Measurements from ENCODE around the gene B4GAT1.
"Not testable (repeated sequence)": the region's sequence is repeated elsewhere in the genome, so short reads cannot be mapped to it uniquely, and the experiment has no call there.

B4GAT1 gene

GRCh38 chr11:66325263-66325671 is 22.2 kb downstream of the B4GAT1 start:
- no peak overlapping the region for H2AFZ ChIP-seq
- no peak for TF ChIP-seq CTCF (IDR thresholded peaks at IDR 0.05)
- H3K27me3 ChIP-seq (ENCODE audit: control insufficient read depth, insufficient read depth, low read length) = no peaks in the 10 kb centered on the region
- H3K9me3 ChIP-seq (ENCODE audit: control insufficient read depth, low read length) = no peaks in the 10 kb centered on the region
- H3K9ac ChIP-seq = no peak overlapping the region
- H3K4me2 ChIP-seq (ENCODE audit: low read length) = no peak overlapping the region
- H3K27ac ChIP-seq = no peak overlapping the region
- H3K36me3 ChIP-seq (ENCODE audit: control insufficient read depth, insufficient read depth, low read length) = no peaks in the 10 kb centered on the region
- no peaks in the 10 kb centered on the region for H3K4me1 ChIP-seq
- no peaks in the 10 kb centered on the region for H3K79me2 ChIP-seq
- H3K4me3 ChIP-seq (ENCODE audit: low read depth, low read length) = no peak overlapping the region

GRCh38 chr11:66324664-66325063 is 22.8 kb downstream of the B4GAT1 start:
- H3K9ac ChIP-seq = no peak overlapping the region
- TF ChIP-seq CTCF (IDR thresholded peaks at IDR 0.05) = no peak
- no peak overlapping the region for H3K27ac ChIP-seq

GRCh38 chr11:66323684-66324083 is 23.7 kb downstream of the B4GAT1 start:
- H3K27ac ChIP-seq = no peak overlapping the region

More at GRCh38 chr11:66324664-66325063, 22.8 kb downstream of the B4GAT1 start:
- H3K4me3 ChIP-seq (ENCODE audit: low read depth, low read length) = no peak overlapping the region
- H3K9me3 ChIP-seq (ENCODE audit: control insufficient read depth, low read length) = no peaks in the 10 kb centered on the region
- H3K27me3 ChIP-seq (ENCODE audit: control insufficient read depth, insufficient read depth, low read length) = no peaks in the 10 kb centered on the region
- no peaks in the 10 kb centered on the region for H3K36me3 ChIP-seq (ENCODE audit: control insufficient read depth, insufficient read depth, low read length)
- H3K4me1 ChIP-seq = no peaks in the 10 kb centered on the region
- H2AFZ ChIP-seq = no peak overlapping the region
- H3K79me2 ChIP-seq = no peaks in the 10 kb centered on the region
- no peak overlapping the region for H3K4me2 ChIP-seq (ENCODE audit: low read length)

GRCh38 chr11:66322732-66323427 is 24.5 kb downstream of the B4GAT1 start:
- Histone ChIP-seq H3K27me3 (ENCODE audit: control insufficient read depth, insufficient read depth, low read length) (no peaks in the 10 kb centered on the region), H3K9ac (no peak overlapping the region), H3K36me3 (ENCODE audit: control insufficient read depth, insufficient read depth, low read length) (no peaks in the 10 kb centered on the region), H3K4me2 (ENCODE audit: low read length) (no peak overlapping the region), H3K79me2 (no peaks in the 10 kb centered on the region), H2AFZ (no peak overlapping the region), H3K4me1 (peaks cover 2% of the 10 kb centered on the region), H3K27ac (no peak overlapping the region), H3K9me3 (ENCODE audit: control insufficient read depth, low read length) (no peaks in the 10 kb centered on the region), H3K4me3 (ENCODE audit: low read depth, low read length) (no peak overlapping the region)
- no peak for TF ChIP-seq CTCF (IDR thresholded peaks at IDR 0.05)

More at GRCh38 chr11:66323684-66324083, 23.7 kb downstream of the B4GAT1 start:
- TF ChIP-seq CTCF (IDR thresholded peaks at IDR 0.05) = no peak
- Histone ChIP-seq H3K27me3 (ENCODE audit: control insufficient read depth, insufficient read depth, low read length) (no peaks in the 10 kb centered on the region), H3K9ac (no peak overlapping the region), H3K9me3 (ENCODE audit: control insufficient read depth, low read length) (no peaks in the 10 kb centered on the region), H2AFZ (no peak overlapping the region), H3K4me2 (ENCODE audit: low read length) (no peak overlapping the region), H3K4me3 (ENCODE audit: low read depth, low read length) (no peak overlapping the region), H3K79me2 (no peaks in the 10 kb centered on the region), H3K4me1 (no peaks in the 10 kb centered on the region), H3K36me3 (ENCODE audit: control insufficient read depth, insufficient read depth, low read length) (no peaks in the 10 kb centered on the region)

- Histone ChIP-seq H3K36me3 (ENCODE audit: control insufficient read depth, insufficient read depth, low read length) (no peaks in the 10 kb centered on the region), H3K79me2 (no peaks in the 10 kb centered on the region), H3K4me2 (ENCODE audit: low read length) (no peak overlapping the region), H3K27me3 (ENCODE audit: control insufficient read depth, insufficient read depth, low read length) (no peaks in the 10 kb centered on the region), H3K9me3 (ENCODE audit: control insufficient read depth, low read length) (no peaks in the 10 kb centered on the region), H3K27ac (no peak overlapping the region), H3K4me3 (ENCODE audit: low read depth, low read length) (no peak overlapping the region), H3K9ac (no peak overlapping the region), H3K4me1 (peaks cover 2% of the 10 kb centered on the region), H2AFZ (no peak overlapping the region)
- no peak for TF ChIP-seq CTCF (IDR thresholded peaks at IDR 0.05)
These were observed 25.8 kb downstream of the B4GAT1 start for GRCh38 chr11:66321606-66322005.

GRCh38 chr11:66320748-66321147 is 26.7 kb downstream of the B4GAT1 start:
- not testable (repeated sequence) for H2AFZ ChIP-seq; H3K4me3 ChIP-seq (ENCODE audit: low read depth, low read length); H3K4me2 ChIP-seq (ENCODE audit: low read length); H3K9me3 ChIP-seq (ENCODE audit: control insufficient read depth, low read length); H3K27ac ChIP-seq; H3K4me1 ChIP-seq; H3K27me3 ChIP-seq (ENCODE audit: control insufficient read depth, insufficient read depth, low read length); H3K9ac ChIP-seq; H3K36me3 ChIP-seq (ENCODE audit: control insufficient read depth, insufficient read depth, low read length); H3K79me2 ChIP-seq

- H3K4me1 ChIP-seq; H3K27me3 ChIP-seq (ENCODE audit: control insufficient read depth, insufficient read depth, low read length); H3K9me3 ChIP-seq (ENCODE audit: control insufficient read depth, low read length); H3K79me2 ChIP-seq; H3K27ac ChIP-seq; H3K36me3 ChIP-seq (ENCODE audit: control insufficient read depth, insufficient read depth, low read length); H3K4me2 ChIP-seq (ENCODE audit: low read length); H3K4me3 ChIP-seq (ENCODE audit: low read depth, low read length); H3K9ac ChIP-seq; H2AFZ ChIP-seq: not testable (repeated sequence)
These were observed 27.1 kb downstream of the B4GAT1 start for GRCh38 chr11:66320289-66320688.

All from parathyroid adenoma (tissue), 2 donors.